GM12891 (cell line): ENCODE results near the gene MAPRE2.
A peak's percentile ranks its signal among the peaks of the same experiment; 100 is the strongest.

ENCODE experiments used
- DNase-seq: peaks from one replicate; pipeline ENCODE4 v3.0.0; 2011; ENCODE audit warnings: low spot score; ENCODE audit not compliant: insufficient read length
- FAIRE-seq: peaks from 2 replicates; lab custom pipeline; 2011; peaks lifted over from hg19 to GRCh38; lab: Jason Lieb, UNC
- PAX5 ChIP-seq: IDR thresholded peaks from 2 replicates; pipeline ENCODE4 v1.6.1; 2011; ENCODE audit warnings: low read length, moderate library complexity, mild to moderate bottlenecking; ENCODE audit not compliant: insufficient read depth, severe bottlenecking
- POLR2A ChIP-seq: IDR thresholded peaks from 2 replicates; pipeline ENCODE4 v1.6.1; 2011; ENCODE audit warnings: low read depth, low read length, control low read depth
- POLR2AphosphoS5 ChIP-seq: IDR thresholded peaks from 2 replicates; pipeline ENCODE4 v1.6.1; 2011; ENCODE audit warnings: low read depth, low read length, control low read depth
- POU2F2 ChIP-seq: IDR thresholded peaks from 2 replicates; pipeline ENCODE4 v1.6.1; 2011; ENCODE audit warnings: low read depth, mild to moderate bottlenecking, control low read depth, low read length, moderate library complexity
- SPI1 ChIP-seq: IDR thresholded peaks from 2 replicates; pipeline ENCODE4 v1.6.1; 2011; ENCODE audit warnings: low read depth, low read length, control low read depth
- TAF1 ChIP-seq: IDR thresholded peaks from 2 replicates; pipeline ENCODE4 v1.6.1; 2011; ENCODE audit warnings: low read depth, low read length, control low read depth

The MAPRE2 gene

GRCh38 chr18:35061336-35061735 lies 20.1 kb downstream of the MAPRE2 start:
- FAIRE-seq (no peak), DNase-seq (no peak)

DNA sequence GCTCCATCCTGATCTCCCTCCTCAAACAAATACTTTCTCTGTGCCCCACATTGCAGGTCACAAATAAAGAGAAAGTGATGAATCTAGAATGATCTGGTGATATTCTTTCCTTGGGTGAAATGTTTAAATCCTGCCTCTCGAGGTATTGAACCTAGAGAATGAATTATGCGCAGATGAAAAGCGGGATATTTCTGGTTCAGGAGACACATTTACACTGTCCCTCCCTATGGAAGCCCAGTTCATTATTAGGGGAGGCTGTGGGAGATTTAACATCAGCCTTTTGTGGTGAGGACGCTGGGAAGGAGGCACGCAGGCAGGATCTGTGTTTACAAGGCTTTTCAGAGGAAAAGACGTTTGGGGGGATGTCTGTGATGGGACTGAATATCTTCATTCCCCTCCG lies 20.6 kb downstream of the MAPRE2 start:
- TF ChIP-seq POU2F2 = no peak
- TF ChIP-seq SPI1 = no peak
- TF ChIP-seq POLR2AphosphoS5 = no peak
- no peak for TF ChIP-seq POLR2A
- TF ChIP-seq TAF1 = no peak
- no peak for TF ChIP-seq PAX5
- no peak for DNase-seq

More at GRCh38 chr18:35061336-35061735, 20.1 kb downstream of the MAPRE2 start:
- no peak for TF ChIP-seq POU2F2
- TF ChIP-seq SPI1 = no peak
- no peak for TF ChIP-seq PAX5

DNA sequence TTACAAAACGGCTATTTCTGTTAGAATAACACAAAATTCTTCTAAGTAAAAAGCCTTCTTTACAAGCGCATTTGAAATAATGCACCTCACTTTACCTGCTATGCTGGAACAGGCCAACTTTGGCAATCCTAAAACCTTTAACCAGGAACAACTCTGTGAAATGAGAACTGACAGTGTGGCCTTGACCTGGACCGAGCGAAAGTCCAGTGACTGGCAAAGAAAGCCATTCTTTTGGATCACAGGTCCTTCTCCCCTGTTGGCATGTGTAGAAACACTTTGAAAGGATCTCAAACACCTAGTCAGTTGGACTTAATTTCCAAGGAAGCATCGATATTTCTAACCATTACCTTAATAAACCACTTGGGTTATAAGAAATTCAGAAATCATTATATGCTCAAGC lies 21.2 kb downstream of the MAPRE2 start:
- FAIRE-seq = no peak

More for the DNA sequence above, 20.6 kb downstream of the MAPRE2 start:
- FAIRE-seq = no peak

GRCh38 chr18:35063875-35064690 lies 22.9 kb downstream of the MAPRE2 start:
- DNase-seq = no peak
- no peak for TF ChIP-seq POU2F2
- TF ChIP-seq POLR2AphosphoS5 = no peak
- no peak for TF ChIP-seq PAX5
- TF ChIP-seq POLR2A = no peak
- TF ChIP-seq TAF1 = no peak
- no peak for TF ChIP-seq SPI1
- no peak for FAIRE-seq

More for the DNA sequence above, 21.2 kb downstream of the MAPRE2 start:
- DNase-seq = no peak
- TF ChIP-seq POU2F2 = no peak
- TF ChIP-seq PAX5 = no peak
- no peak for TF ChIP-seq TAF1
- no peak for TF ChIP-seq SPI1
- no peak for TF ChIP-seq POLR2A
- no peak for TF ChIP-seq POLR2AphosphoS5

DNA sequence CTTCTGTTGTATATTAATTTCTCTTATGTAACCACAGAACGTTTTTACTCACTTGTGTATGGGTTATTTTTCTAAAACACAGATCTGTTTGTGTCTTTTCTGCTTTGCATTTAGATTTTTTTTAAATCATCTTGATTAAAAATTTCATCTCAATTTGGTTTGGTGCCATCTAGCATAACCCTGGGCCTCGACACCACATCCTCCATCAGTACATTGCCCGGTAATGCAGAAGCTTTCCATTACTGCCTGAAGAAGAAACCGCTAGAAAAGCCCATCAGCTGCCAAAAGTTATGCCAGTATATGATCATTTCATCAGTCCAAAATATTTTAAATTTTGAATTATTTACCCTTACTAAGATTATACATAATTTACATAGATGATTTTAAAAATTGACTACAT lies 26.2 kb downstream of the MAPRE2 start:
- no peak for TF ChIP-seq PAX5
- no peak for TF ChIP-seq TAF1
- TF ChIP-seq POU2F2 = no peak
- no peak for TF ChIP-seq POLR2A
- TF ChIP-seq POLR2AphosphoS5 = no peak
- DNase-seq (no peak), FAIRE-seq (no peak)

DNA sequence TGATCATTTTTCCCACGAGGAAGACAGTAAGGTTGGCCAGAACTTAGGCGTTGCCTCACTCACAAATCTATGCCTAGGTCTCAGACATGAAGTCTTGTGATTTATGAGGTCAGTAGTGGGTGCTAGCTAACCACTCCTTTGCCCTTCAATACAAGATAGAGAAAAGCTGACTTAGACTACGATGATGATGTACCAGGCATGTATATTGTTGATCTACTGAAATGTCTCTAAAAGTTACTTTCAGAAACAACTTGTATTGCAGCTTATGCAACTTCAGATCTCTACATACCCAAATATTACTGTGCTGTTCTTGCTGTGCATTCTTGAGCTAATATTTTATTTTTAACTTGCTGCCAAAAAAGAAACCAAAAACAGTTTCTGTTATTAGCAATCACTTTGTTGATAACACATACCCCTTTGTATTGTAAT lies 30.6 kb downstream of the MAPRE2 start:
- TF ChIP-seq POLR2AphosphoS5 (no peak), POLR2A (no peak), TAF1 (no peak), PAX5 (no peak), POU2F2 (no peak), SPI1 (no peak)
- DNase-seq (no peak), FAIRE-seq (peak; percentile 72)

GRCh38 chr18:35072616-35073015 lies 31.4 kb downstream of the MAPRE2 start:
- DNase-seq (no peak), FAIRE-seq (no peak)
- TF ChIP-seq SPI1 = no peak

GRCh38 chr18:35073186-35074105 lies 32.2 kb downstream of the MAPRE2 start:
- DNase-seq = no peak
- FAIRE-seq = no peak
- TF ChIP-seq POLR2A (no peak), TAF1 (no peak), SPI1 (no peak), PAX5 (no peak), POU2F2 (no peak), POLR2AphosphoS5 (no peak)

DNA sequence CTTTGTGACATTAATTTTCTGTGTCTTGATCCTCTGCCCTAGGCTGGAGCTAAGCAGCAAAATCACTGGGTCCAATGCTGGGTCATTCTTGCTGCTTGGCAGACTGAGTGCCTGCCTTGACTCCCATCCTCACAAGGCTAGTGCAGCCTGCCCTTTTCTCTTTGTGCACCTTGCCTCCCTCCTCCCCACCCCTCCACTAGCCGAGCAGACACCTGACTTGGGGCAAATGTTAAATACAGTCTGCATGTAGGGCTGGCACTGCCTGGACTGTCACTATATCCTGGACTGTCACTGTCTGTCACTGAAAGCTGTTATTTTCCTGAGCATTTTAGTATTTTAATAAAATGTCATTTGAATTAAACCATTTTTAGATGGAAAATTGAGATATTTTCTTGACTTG lies 33.4 kb downstream of the MAPRE2 start:
- FAIRE-seq = no peak
- TF ChIP-seq SPI1 = no peak
- TF ChIP-seq POLR2A = no peak
- TF ChIP-seq POLR2AphosphoS5 = no peak
- TF ChIP-seq TAF1 = no peak
- no peak for TF ChIP-seq PAX5
- no peak for TF ChIP-seq POU2F2
- DNase-seq = no peak

DNA sequence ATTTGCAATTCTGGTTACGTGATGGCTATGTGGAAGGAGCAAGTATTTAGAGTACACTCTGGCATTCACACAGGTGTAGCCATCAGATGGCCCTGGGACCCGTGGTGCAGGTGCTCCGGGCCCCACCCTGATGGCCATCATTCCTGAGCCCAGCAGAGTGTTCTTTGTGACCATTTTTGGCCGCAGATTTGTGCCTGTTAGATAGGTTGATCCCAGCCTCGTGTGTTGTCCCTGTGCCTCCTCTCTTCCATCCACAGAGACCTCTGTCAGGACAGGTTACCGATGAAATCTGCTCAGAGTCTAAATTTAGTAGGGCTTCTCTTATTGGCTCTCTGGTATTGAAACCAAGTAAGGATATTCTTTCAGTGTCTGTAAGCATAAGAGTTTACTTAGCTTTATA lies 33.9 kb downstream of the MAPRE2 start:
- DNase-seq (no peak), FAIRE-seq (no peak)
- TF ChIP-seq PAX5 = no peak
- TF ChIP-seq SPI1 = no peak
- no peak for TF ChIP-seq POU2F2
- TF ChIP-seq TAF1 = no peak
- no peak for TF ChIP-seq POLR2AphosphoS5
- no peak for TF ChIP-seq POLR2A
